Spleen (tissue), 7 donors: Measurements from ENCODE around the gene ANP32D.

Experiments used
- CTCF ChIP-seq, 11 experiments: fragments of 200-600 bp in 7 of 11; fragments of 450-650 bp in 4 of 11; sonication (generic) in 4 of 11; IDR thresholded peaks in 8 of 11; conservative IDR thresholded peaks in 3 of 11; 1 replicate in 7 of 11; 2 replicates in 4 of 11; pipeline versions ENCODE4 v1.4.0 to v1.8.0; 2016 to 2021; ENCODE audit warnings: antibody characterized with exemption in 11 of 11, inconsistent platforms in 4 of 11, mild to moderate bottlenecking in 1 of 11
- POLR2A ChIP-seq, 3 donors: fragments of 450-650 bp; IDR thresholded peaks; one replicate each; pipeline ENCODE4 v1.5.1; 2017; ENCODE audit warnings: antibody characterized with exemption in 3 of 3, mild to moderate bottlenecking in 1 of 3
- POLR2AphosphoS5 ChIP-seq, 3 donors: sonication (generic); formaldehyde crosslinking; IDR thresholded peaks; one replicate each; pipeline ENCODE4 v1.5.1; 2017; ENCODE audit warnings: antibody characterized with exemption in 3 of 3
- donor health status: DM: no; HTN: no; CAD: no; lungs with moderate emphysema.
- donor health status: DM: no; HTN: no; CAD: no.
- donor health status: DM: no; HTN: no; CAD: no.

GRCh38 chr12:48451372-48451771, 21.0 kb upstream of the ANP32D start:
- no peak for TF ChIP-seq POLR2A (IDR thresholded peaks at IDR 0.05)
- no peak for TF ChIP-seq POLR2AphosphoS5 (IDR thresholded peaks at IDR 0.05)
- no peak for TF ChIP-seq CTCF (IDR thresholded peaks at IDR 0.05 in 8 of 11, conservative IDR thresholded peaks at IDR 0.05 in 3 of 11)
